LNCAP (cell line): ENCODE results near the gene FAM149B1.
A peak's percentile ranks its signal among the peaks of the same experiment; 100 is the strongest.

ENCODE experiments used
- CTCF ChIP-seq: fragments of 450-650 bp; IDR thresholded peaks from 2 replicates; pipeline ENCODE4 v1.5.1; 2017; ENCODE audit warnings: mild to moderate bottlenecking

Gene FAM149B1

GRCh38 chr10:73239908-73240307, 72.0 kb downstream of the FAM149B1 start:
- no peak for TF ChIP-seq CTCF

- TF ChIP-seq CTCF, result no peak
These were observed 77.1 kb downstream of the FAM149B1 start for GRCh38 chr10:73244866-73245477.

GRCh38 chr10:73246322-73246645, 78.4 kb downstream of the FAM149B1 start:
- TF ChIP-seq CTCF, result no peak

GRCh38 chr10:73246646-73247508, 79.0 kb downstream of the FAM149B1 start, which contains the start of gene DNAJC9:
TSS of gene DNAJC9 (minus strand) at chr10:73247255. CDS start at chr10:73247189, 66 bp downstream.
- peak; percentile 31; the same call in 1 of the 2 replicates for TF ChIP-seq CTCF

GRCh38 chr10:73247509-73248258, 79.8 kb downstream of the FAM149B1 start:
- TF ChIP-seq CTCF, result no peak

- TF ChIP-seq CTCF, result no peak
These were observed 80.4 kb downstream of the FAM149B1 start for GRCh38 chr10:73248259-73248724.

GRCh38 chr10:73251683-73252444, 83.9 kb downstream of the FAM149B1 start:
- no peak for TF ChIP-seq CTCF
